Left forelimb (tissue), 1 donor: ENCODE measurements around the gene CCM2.
"Not testable (repeated sequence)": the region's sequence is repeated elsewhere in the genome, so short reads cannot be mapped to it uniquely, and the experiment has no call there.

ENCODE experiments used
- DNase-seq: peaks from one replicate; pipeline ENCODE4 v3.0.0-alpha.2; 2018; ENCODE audit warnings: low spot score

CCM2 gene

GRCh38 chr7:45102785-45103712, 103.0 kb downstream of the CCM2 start:
- DNase-seq = no peak

DNA sequence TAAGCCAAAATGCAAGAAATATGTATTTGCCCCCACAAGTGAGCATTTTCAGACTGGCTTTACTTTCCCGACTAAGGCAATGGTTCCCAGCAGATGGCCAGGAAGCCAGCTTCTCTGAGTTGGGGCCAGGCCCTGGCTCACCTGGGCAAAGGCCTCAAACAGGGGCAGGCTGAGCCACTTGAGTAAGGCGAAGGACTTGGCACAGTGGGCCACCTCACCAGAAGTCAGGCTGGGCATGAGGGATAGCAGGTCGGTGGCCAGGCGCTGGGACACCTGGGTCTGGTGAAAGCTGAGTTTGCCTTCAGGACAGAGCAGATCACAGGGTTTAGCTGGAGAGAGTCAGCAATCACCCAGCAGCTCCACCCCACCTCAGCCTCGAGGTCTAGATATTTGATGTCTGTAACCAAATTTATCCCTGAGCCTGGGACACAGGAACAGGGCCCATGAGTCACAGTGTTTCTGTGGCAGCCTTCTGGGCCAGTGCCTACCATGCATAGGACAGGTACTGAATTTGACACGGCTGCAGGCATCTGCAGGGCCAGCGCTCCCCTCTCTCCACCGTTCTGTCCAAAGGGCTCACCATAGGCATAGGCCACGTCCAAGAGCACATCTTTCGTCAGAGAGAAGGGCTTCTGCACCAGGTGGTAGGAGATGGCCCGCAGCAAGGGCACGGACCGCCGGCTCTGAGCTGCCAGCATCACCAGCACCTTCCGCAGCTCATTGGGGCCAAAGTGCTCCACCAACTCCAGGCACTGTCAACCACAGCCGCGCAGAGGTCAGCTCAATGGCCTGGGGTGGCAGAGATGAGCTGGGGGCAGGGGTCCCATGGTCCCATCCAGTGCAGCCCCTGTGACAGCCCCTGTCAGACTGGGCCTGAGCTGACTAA, 104.2 kb downstream of the CCM2 start:
- DNase-seq = no peak

GRCh38 chr7:45104844-45105587, 105.0 kb downstream of the CCM2 start:
- no peak for DNase-seq

DNA sequence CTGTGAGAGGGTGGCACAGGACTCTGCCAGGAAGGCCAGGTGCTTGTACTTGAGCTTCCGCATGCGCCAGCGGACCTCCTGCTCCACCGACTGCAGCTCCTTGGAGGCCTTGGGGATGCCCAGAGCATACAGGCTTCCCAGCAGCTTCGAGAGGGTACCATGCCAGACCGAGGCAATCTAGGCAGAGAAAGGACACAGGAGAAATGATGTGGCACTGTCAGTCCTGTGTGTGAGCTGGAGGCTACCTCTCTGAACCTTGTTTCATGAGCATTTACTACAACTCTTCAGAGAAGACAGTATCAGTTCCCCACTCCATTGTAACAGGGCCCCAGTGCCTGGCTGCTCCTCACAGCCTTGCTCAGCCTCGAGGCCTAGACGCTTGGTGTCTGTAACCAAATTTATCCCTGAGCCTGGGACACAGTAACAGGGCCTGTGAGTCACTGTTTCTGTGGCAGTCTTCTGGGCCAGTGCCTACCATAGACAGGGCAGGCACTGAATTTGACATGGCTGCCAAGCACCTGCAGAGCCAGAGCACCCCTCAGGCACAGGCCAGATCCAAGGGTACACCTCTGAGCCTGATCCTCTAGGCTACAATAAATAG, 105.7 kb downstream of the CCM2 start:
- DNase-seq = no peak

DNA sequence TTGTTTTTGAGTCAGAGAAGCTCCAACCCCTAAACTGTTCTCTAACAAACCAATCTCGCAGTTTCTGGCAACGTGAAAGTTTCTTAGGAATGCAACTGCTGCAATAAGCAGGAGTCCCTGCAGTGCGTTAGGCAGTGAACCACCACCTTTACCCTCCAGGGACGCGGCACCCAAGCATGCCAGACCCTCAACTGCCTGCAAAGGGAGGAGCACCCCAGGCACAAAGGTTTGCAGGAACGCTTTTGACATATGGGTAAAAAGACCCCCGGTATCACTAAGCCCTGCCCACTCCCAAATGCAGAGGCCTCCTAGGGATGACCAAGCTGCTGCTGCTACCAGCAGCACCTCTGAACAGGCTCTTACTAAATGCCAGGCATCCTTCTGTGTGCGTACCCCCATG, 106.8 kb downstream of the CCM2 start:
- no peak for DNase-seq

DNA sequence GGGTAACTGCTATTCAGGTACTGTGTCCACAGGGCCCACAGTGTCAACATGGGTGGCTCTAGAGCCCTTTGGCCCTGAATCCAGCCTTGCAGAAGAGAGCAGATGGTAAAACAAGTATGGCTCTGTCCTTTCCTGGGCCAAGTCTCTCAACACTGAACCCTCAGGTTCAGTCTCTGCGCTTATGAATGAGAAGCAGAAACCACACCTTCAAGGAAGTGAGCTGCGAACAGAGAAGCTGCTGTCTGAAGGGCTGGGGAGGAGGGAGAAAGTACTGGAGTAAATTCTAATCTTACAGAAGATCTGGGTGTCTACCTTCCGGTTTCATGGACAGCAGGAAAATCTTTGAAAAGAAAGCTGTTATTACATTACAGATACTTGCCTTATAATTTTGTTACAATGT, 107.4 kb downstream of the CCM2 start:
- DNase-seq = no peak

- DNase-seq = no peak
Observed at GRCh38 chr7:45108863-45109262, 108.9 kb downstream of the CCM2 start.

- peak; percentile 96 for DNase-seq
Observed at GRCh38 chr7:45111298-45112223, 111.6 kb downstream of the CCM2 start, which contains the start of gene TBRG4. Gene TBRG4, minus strand, starts transcription at chr7:45111697. Its CDS starts 2,460 bp downstream, at chr7:45109237.

DNA sequence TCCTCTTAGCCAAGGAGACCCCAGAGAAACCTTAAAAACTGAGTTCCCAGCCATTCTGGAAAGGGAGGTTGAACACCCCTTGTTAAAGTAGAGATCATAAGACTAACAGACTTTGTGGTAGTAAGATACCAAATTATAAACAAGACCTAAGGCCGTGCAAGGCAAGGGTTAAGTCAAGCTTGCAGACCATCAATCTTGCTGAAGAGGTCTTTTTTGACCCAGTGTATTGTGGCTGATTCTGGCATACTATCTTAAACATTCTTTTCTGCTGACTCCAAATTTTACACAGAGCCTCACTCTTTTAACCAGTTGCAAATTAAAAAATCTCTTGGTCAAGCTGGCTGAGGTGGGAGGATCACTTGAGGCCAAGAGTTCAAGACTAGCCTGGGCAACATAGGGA, 112.6 kb downstream of the CCM2 start:
- no peak for DNase-seq

DNA sequence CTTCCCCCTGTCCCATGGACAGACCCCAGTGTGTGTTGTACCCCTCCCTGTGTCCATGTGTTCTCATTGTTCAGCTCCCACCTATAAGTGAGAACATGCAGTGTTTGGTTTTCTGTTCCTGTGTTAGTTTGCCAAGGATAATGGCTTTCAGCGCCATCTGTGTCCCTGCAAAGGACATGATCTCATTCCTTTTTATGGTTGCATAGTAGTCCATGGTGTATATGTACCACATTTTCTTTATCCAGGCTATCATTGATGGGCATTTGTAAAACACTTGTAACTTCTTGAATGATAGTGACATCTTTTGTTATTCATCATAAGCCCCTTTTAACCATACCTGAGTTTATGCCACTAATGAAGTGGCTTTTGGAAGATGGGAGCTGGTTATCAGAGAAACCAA, 114.3 kb downstream of the CCM2 start:
- DNase-seq = not testable (repeated sequence)

DNA sequence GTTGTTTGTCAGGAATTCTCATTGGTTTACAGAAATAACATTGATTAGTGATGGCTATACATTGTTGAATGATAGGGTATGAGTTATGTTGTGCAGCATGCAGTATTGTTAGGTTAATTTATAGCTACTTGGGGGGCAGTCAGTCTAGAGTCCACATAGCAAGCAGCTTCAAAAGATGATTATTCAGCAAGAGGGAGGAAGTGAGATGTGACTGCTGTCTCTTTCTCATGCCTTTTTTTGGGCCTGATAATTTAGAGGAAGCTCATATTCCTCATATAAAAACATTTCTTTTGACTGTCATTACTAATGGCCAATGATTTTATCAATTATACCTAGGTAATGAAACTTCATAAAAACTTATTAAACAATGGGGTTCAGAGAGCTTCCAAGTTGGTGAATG, 114.9 kb downstream of the CCM2 start:
- no peak for DNase-seq

DNA sequence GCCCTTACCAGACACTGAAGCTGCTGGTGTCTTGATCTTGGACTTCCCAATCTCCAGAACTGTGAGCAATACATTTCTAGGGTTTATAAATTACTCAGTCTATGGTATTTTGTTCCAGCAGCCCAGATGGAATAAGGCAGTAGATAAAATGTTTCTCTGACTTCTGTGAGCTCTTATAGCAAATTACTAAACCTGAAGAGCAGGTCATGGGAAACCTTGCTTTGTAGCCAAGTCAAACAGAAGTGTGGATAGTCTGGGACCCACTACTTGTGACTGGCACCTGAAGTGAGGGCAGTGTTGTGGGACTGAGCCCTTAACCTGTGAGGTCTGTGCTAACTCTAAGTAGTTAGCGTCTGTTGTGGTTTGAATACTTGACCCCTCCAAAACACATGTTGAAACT, 116.0 kb downstream of the CCM2 start:
- no peak for DNase-seq

- no peak for DNase-seq
Observed at GRCh38 chr7:45117582-45117981, 117.6 kb downstream of the CCM2 start.

- no peak for DNase-seq
Observed at GRCh38 chr7:45118292-45118691, 118.3 kb downstream of the CCM2 start.

DNA sequence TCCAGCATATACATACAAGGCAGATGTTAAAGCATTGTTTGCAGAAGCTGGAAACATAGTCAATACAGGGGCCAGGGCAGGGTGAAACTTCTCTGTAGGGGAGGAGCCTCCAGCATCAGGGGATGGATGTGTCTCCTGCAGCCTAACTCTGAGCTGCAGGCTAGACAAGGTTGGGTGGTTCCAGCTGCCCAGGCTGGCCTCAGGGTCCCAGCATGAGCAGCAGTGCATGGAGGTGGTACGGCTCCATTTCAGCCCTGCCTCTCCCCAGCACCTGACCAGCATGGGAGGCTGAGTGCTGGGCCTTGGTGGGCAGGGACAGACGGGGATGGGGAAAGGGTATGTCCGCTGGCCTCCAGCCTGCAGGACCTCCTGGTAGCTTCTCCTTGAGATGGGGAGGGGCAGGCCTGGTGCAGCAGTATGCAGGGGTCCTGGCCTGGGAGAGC, 118.9 kb downstream of the CCM2 start:
- DNase-seq = no peak

GRCh38 chr7:45119550-45119949, 119.5 kb downstream of the CCM2 start:
- no peak for DNase-seq

DNA sequence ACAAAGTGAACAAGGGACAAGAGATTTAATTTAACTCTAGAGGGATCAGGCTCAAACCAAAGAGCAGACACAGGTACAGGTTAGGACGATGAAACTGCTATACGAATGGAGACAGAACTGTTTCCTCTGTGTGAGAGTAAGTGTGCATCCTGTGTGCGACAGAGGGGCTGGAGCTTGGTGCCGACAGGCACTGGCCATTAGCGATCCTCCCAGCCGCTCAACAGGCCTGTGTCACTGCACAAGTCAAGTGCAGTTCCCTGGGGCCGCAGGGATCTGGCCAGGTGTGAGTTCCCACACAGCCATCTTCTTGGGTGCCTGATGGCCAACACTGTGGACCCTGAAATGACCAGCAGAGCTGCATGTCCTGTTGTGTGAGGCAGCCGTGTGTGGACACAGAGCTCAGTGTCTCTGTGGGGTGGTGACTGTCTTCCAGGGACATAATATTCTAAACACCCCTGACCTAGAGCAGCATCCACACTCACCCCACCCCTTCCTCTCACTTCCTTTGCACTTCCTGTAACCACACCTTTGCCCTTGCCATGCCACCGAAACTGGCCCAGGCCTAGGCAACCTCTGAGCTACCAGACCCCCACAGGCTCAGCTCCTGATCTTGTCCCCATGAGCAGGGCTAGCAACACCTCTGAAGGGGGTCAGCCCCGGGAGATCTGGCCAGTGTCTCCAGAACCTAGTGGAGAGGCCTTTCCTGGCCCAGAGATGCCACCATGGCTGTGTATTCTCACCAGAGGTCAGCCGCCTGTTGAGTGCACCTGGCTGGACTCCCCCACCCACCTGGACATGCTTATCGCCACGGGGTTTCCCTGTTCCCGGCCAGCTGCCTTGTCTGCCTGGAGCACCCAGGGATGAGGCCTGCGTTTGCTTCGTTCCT, 123.2 kb downstream of the CCM2 start:
- no peak for DNase-seq

GRCh38 chr7:45123913-45124710, 124.1 kb downstream of the CCM2 start:
- DNase-seq = no peak
